Spinal cord (tissue), 10 donors: ENCODE data around the gene OPTC. TPM values are rescaled to one million over a fixed set of nuclear protein-coding genes. Genes with fewer than 3 reads are reported as not detected.
"Not testable (repeated sequence)": the region's sequence is repeated elsewhere in the genome, so short reads cannot be mapped to it uniquely, and the experiment has no call there.

Experiments used
- DNase-seq, 6 donors: peaks; one replicate each; pipeline versions ENCODE4 v3.0.0 to v3.0.0-alpha.2; 2013 to 2015; ENCODE audit warnings: low spot score in 6 of 6, low read depth in 4 of 6
- H3K27ac ChIP-seq: one replicate; pipeline ENCODE4 v1.5.1; 2013; ENCODE audit warnings: low read depth, low read length, control low read depth
- H3K27me3 ChIP-seq: one replicate; pipeline ENCODE4 v1.6.1; 2013; ENCODE audit warnings: low read length; ENCODE audit not compliant: control insufficient read depth, insufficient read depth
- H3K36me3 ChIP-seq: one replicate; pipeline ENCODE4 v1.6.1; 2013; ENCODE audit warnings: low read length; ENCODE audit not compliant: control insufficient read depth, insufficient read depth
- H3K4me1 ChIP-seq: one replicate; pipeline ENCODE4 v1.6.1; 2013; ENCODE audit warnings: low read length; ENCODE audit not compliant: control insufficient read depth, insufficient read depth
- H3K4me3 ChIP-seq: one replicate; pipeline ENCODE4 v1.5.1; 2013; ENCODE audit warnings: low read depth, low read length, control low read depth
- H3K9me3 ChIP-seq: one replicate; pipeline ENCODE4 v1.6.1; 2013; ENCODE audit warnings: low read length; ENCODE audit not compliant: control insufficient read depth, insufficient read depth
- WGBS: methylation state at CpG from one replicate; pipeline ENCODE4 v1.1.5; 2013; ENCODE audit warnings: missing lambda C conversion rate; ENCODE audit not compliant: insufficient coverage; 5-methylcytosine and 5-hydroxymethylcytosine counted together
- long read RNA-seq, 4 donors: transcript quantifications; one replicate each; lab custom pipeline, GENCODE V29; 2026
- polyA plus RNA-seq, 2 donors: library from polyadenylated mRNA; unstranded; fragments of 120-200 nt; gene quantifications; one replicate each; pipeline ENCODE4 v1.2.1, GENCODE V29; 2013; ENCODE audit not compliant: insufficient read length in 2 of 2
- total RNA-seq, 2 donors: library from RNA; depleted of rRNA in 1 of 2; stranded (reverse); fragments of 120-200 nt in 1 of 2; fragments of >200 nt in 1 of 2; gene quantifications; one replicate each; pipeline versions ENCODE4 v1.2.3 to v1.2.4, GENCODE V29; 2013 to 2014
- donor health status: healthy.

Gene OPTC
- total RNA-seq (not detected), polyA plus RNA-seq (not detected)
- long read RNA-seq, donor 1, result 0 reads
- long read RNA-seq, donor 2, result 0 reads
- long read RNA-seq, donor 3, result 0 reads
- long read RNA-seq, donor 4, result 0 reads

GRCh38 chr1:203493901-203494300 is at the start of gene OPTC:
OPTC (plus strand) TSS chr1:203494153; CDS start chr1:203496006, 1,853 bp downstream.
- no peak within 1 kb of the TSS for H3K27ac ChIP-seq
- DNase-seq, result no peak
- 75% methylated on average over 5 of the region's 5 CpGs for WGBS

GRCh38 chr1:203444171-203444576 is 49.8 kb upstream of the OPTC start:
- DNase-seq, result no peak
- Histone ChIP-seq H3K4me3 (no peak overlapping the region), H3K9me3 (peaks cover 3% of the 10 kb centered on the region), H3K27me3 (no peaks in the 10 kb centered on the region), H3K27ac (no peak overlapping the region), H3K36me3 (no peaks in the 10 kb centered on the region), H3K4me1 (peaks cover 23% of the 10 kb centered on the region)
- WGBS, result 100% methylated on average over 1 of the region's 1 CpG

More at GRCh38 chr1:203493901-203494300, at the start of gene OPTC:
- Histone ChIP-seq H3K36me3 (no peaks in the 10 kb centered on the region), H3K4me1 (peaks cover 34% of the 10 kb centered on the region), H3K4me3 (no peak within 1 kb of the TSS), H3K9me3 (no peaks in the 10 kb centered on the region), H3K27me3 (no peaks in the 10 kb centered on the region)

GRCh38 chr1:203447151-203447550 is 46.8 kb upstream of the OPTC start:
- Histone ChIP-seq H3K36me3 (no peaks in the 10 kb centered on the region), H3K4me1 (peaks cover 9% of the 10 kb centered on the region), H3K4me3 (no peak overlapping the region), H3K27me3 (no peaks in the 10 kb centered on the region), H3K27ac (no peak overlapping the region), H3K9me3 (peaks cover 3% of the 10 kb centered on the region)
- no peak for DNase-seq
- WGBS, result no CpG with 5 or more reads among the region's 2 CpGs

GRCh38 chr1:203447598-203447997 is 46.4 kb upstream of the OPTC start:
- not testable (repeated sequence) for H3K9me3 ChIP-seq, H3K4me3 ChIP-seq, H3K27ac ChIP-seq, H3K36me3 ChIP-seq, DNase-seq, H3K27me3 ChIP-seq, H3K4me1 ChIP-seq
- no CpG with 5 or more reads among the region's 1 CpG for WGBS

- Histone ChIP-seq H3K9me3 (peaks cover 3% of the 10 kb centered on the region), H3K36me3 (no peaks in the 10 kb centered on the region), H3K4me3 (no peak overlapping the region), H3K27me3 (no peaks in the 10 kb centered on the region), H3K27ac (peak overlapping the region; percentile 71), H3K4me1 (peaks cover 13% of the 10 kb centered on the region)
- 35% methylated on average over 6 of the region's 9 CpGs for WGBS
- DNase-seq, result peak in 1 of 6 donors; percentile 23
Measured at GRCh38 chr1:203448521-203449061, 45.4 kb upstream of the OPTC start.

GRCh38 chr1:203450001-203450400 is 44.0 kb upstream of the OPTC start:
- no peak for DNase-seq
- H3K27ac ChIP-seq, result no peak overlapping the region
- peaks cover 3% of the 10 kb centered on the region for H3K9me3 ChIP-seq
- no CpG with 5 or more reads among the region's 1 CpG for WGBS
- H3K4me1 ChIP-seq, result peaks cover 13% of the 10 kb centered on the region
- H3K27me3 ChIP-seq, result no peaks in the 10 kb centered on the region
- H3K36me3 ChIP-seq, result no peaks in the 10 kb centered on the region
- no peak overlapping the region for H3K4me3 ChIP-seq

- DNase-seq, result no peak
- WGBS, result 73% methylated on average over 10 of the region's 17 CpGs
- Histone ChIP-seq H3K27ac (no peak overlapping the region), H3K27me3 (no peaks in the 10 kb centered on the region), H3K4me1 (peaks cover 16% of the 10 kb centered on the region), H3K4me3 (no peak overlapping the region), H3K9me3 (no peaks in the 10 kb centered on the region), H3K36me3 (no peaks in the 10 kb centered on the region)
Measured at GRCh38 chr1:203450479-203451149, 43.3 kb upstream of the OPTC start.

GRCh38 chr1:203451836-203452784 is 41.8 kb upstream of the OPTC start:
- Histone ChIP-seq H3K4me1 (peaks cover 19% of the 10 kb centered on the region), H3K27ac (no peak overlapping the region), H3K4me3 (no peak overlapping the region), H3K36me3 (no peaks in the 10 kb centered on the region), H3K9me3 (no peaks in the 10 kb centered on the region), H3K27me3 (no peaks in the 10 kb centered on the region)
- no peak for DNase-seq
- no CpG with 5 or more reads among the region's 2 CpGs for WGBS

- Histone ChIP-seq H3K4me3 (no peak overlapping the region), H3K27ac (no peak overlapping the region), H3K4me1 (peaks cover 19% of the 10 kb centered on the region), H3K9me3 (no peaks in the 10 kb centered on the region), H3K27me3 (no peaks in the 10 kb centered on the region), H3K36me3 (no peaks in the 10 kb centered on the region)
- no peak for DNase-seq
- WGBS, result 74% methylated on average over 3 of the region's 5 CpGs
Measured at GRCh38 chr1:203453016-203453415, 40.9 kb upstream of the OPTC start.
